IMR-90 (cell line): ENCODE data around the gene DOCK2. TPM values are rescaled to one million over a fixed set of nuclear protein-coding genes. Genes with fewer than 3 reads are reported as not detected.

Source experiments
- ATAC-seq: fragments of 200-7000 bp; cut with Tn5 transposase; 2 replicates; pipeline ENCODE4 v1.9.1; 2020; ENCODE audit warnings: low read depth, mild to moderate bottlenecking, moderate library complexity
- BruUV-seq: library from RNA; stranded (reverse); fragments of 400-500 nt; replicated peaks from 2 replicates; lab custom pipeline; 2021; lab: Mats Ljungman, UMichigan
- CTCF ChIA-PET: fragments of 300-600 bp; formaldehyde crosslinking; extraction: SDS; loops from one replicate; lab custom pipeline; 2021; ENCODE audit warnings: antibody characterized with exemption; lab: Yijun Ruan, JAX
- POLR2A ChIA-PET: fragments of 300-600 bp; sonication (Branson Sonifier 250); formaldehyde crosslinking; loops from one replicate; lab custom pipeline; 2022; ENCODE audit warnings: antibody characterized with exemption; ENCODE audit not compliant: unreplicated experiment; lab: Charles Lee
- DNase-seq: peaks from one replicate; pipeline ENCODE4 v3.0.0; 2013
- H2AFZ ChIP-seq: replicated peaks from 2 replicates; pipeline ENCODE3; 2013; ENCODE audit warnings: low read length, mild to moderate bottlenecking; ENCODE audit not compliant: poor library complexity
- H2AK5ac ChIP-seq: 2 replicates; pipeline ENCODE4 v1.6.1; 2013; ENCODE audit warnings: low read depth, low read length, inconsistent platforms
- H2AK9ac ChIP-seq: replicated peaks from 2 replicates; pipeline ENCODE3; 2013; ENCODE audit warnings: mild to moderate bottlenecking, low read depth, low read length, moderate library complexity; ENCODE audit not compliant: poor library complexity
- H2BK120ac ChIP-seq: 2 replicates; pipeline ENCODE4 v1.6.1; 2013; ENCODE audit warnings: low read depth, low read length, inconsistent platforms
- H2BK15ac ChIP-seq: 3 replicates; pipeline ENCODE4 v1.6.1; 2013; ENCODE audit warnings: low read depth, low read length, inconsistent platforms
- H2BK20ac ChIP-seq: 2 replicates; pipeline ENCODE4 v1.6.1; 2013; ENCODE audit warnings: low read depth, mild to moderate bottlenecking, inconsistent platforms, low read length, moderate library complexity
- H2BK5ac ChIP-seq: 2 replicates; pipeline ENCODE4 v1.6.1; 2013; ENCODE audit warnings: mild to moderate bottlenecking, low read depth, low read length, inconsistent platforms; ENCODE audit not compliant: poor library complexity, severe bottlenecking
- H3K14ac ChIP-seq: replicated peaks from 2 replicates; pipeline ENCODE4 v1.6.1; 2013; ENCODE audit warnings: low read depth, low read length, inconsistent platforms
- H3K18ac ChIP-seq: 2 replicates; pipeline ENCODE4 v1.6.1; 2013; ENCODE audit warnings: low read depth, low read length, control low read depth
- H3K23ac ChIP-seq: 2 replicates; pipeline ENCODE4 v1.6.1; 2013; ENCODE audit warnings: low read depth, low read length, inconsistent platforms
- H3K27ac ChIP-seq: 2 replicates; pipeline ENCODE4 v1.5.1; 2013; ENCODE audit warnings: mild to moderate bottlenecking, control low read depth, low read length; ENCODE audit not compliant: insufficient read depth
- H3K27me3 ChIP-seq: 2 replicates; pipeline ENCODE4 v1.6.1; 2013; ENCODE audit warnings: low read length; ENCODE audit not compliant: control insufficient read depth, insufficient read depth
- H3K36me3 ChIP-seq: 2 replicates; pipeline ENCODE4 v1.6.1; 2013; ENCODE audit warnings: low read length, mixed read lengths; ENCODE audit not compliant: control insufficient read depth, insufficient read depth
- H3K4ac ChIP-seq: 2 replicates; pipeline ENCODE4 v1.6.1; 2013; ENCODE audit warnings: low read depth, low read length, inconsistent platforms
- H3K4me1 ChIP-seq: 2 replicates; pipeline ENCODE4 v1.6.1; 2013; ENCODE audit warnings: low read length, mixed read lengths; ENCODE audit not compliant: control insufficient read depth, insufficient read depth
- H3K4me2 ChIP-seq: 2 replicates; pipeline ENCODE4 v1.6.1; 2013; ENCODE audit warnings: low read depth, mild to moderate bottlenecking, control low read depth, low read length, moderate library complexity
- H3K4me3 ChIP-seq: 2 replicates; pipeline ENCODE4 v1.5.1; 2013; ENCODE audit warnings: low read depth, mild to moderate bottlenecking, control low read depth, low read length, moderate library complexity; ENCODE audit not compliant: insufficient read depth
- H3K56ac ChIP-seq: 2 replicates; pipeline ENCODE4 v1.6.1; 2013; ENCODE audit warnings: low read length, inconsistent platforms; ENCODE audit not compliant: insufficient read depth; ENCODE audit errors: extremely low read depth
- H3K79me1 ChIP-seq, 2 experiments: 2 replicates each; pipeline ENCODE4 v1.6.1; 2013; ENCODE audit warnings: low read length in 2 of 2, inconsistent platforms in 1 of 2, low read depth in 1 of 2
- H3K9ac ChIP-seq: 2 replicates; pipeline ENCODE4 v1.6.1; 2013; ENCODE audit warnings: low read depth, low read length, control low read depth
- H3K9me1 ChIP-seq: 2 replicates; pipeline ENCODE4 v1.6.1; 2013; ENCODE audit warnings: low read length, inconsistent platforms; ENCODE audit not compliant: insufficient read depth
- H3K9me3 ChIP-seq: 2 replicates; pipeline ENCODE4 v1.6.1; 2013; ENCODE audit warnings: low read length; ENCODE audit not compliant: control insufficient read depth, insufficient read depth
- H4K20me1 ChIP-seq: 2 replicates; pipeline ENCODE4 v1.6.1; 2013; ENCODE audit warnings: low read length, inconsistent platforms; ENCODE audit not compliant: insufficient read depth
- H4K5ac ChIP-seq: 2 replicates; pipeline ENCODE4 v1.6.1; 2013; ENCODE audit warnings: mild to moderate bottlenecking, low read depth, low read length, control low read depth
- H4K8ac ChIP-seq, 2 experiments: 2 replicates each; pipeline ENCODE4 v1.6.1; 2013; ENCODE audit warnings: low read depth in 2 of 2, low read length in 2 of 2, control low read depth in 1 of 2, inconsistent platforms in 1 of 2
- H4K91ac ChIP-seq: 2 replicates; pipeline ENCODE4 v1.6.1; 2013; ENCODE audit warnings: low read depth, low read length, inconsistent platforms; ENCODE audit not compliant: insufficient read depth
- BHLHE40 ChIP-seq: fragments of 150-350 bp; IDR thresholded peaks from 2 replicates; pipeline ENCODE4 v1.6.1; 2016; ENCODE audit warnings: mild to moderate bottlenecking, low read depth, low read length
- CEBPB ChIP-seq: IDR thresholded peaks from 2 replicates; pipeline ENCODE4 v1.6.1; 2012; ENCODE audit warnings: low read depth, low read length, improper control_type of control experiment
- CHD1 ChIP-seq: IDR thresholded peaks from 2 replicates; pipeline ENCODE4 v1.6.1; 2012; ENCODE audit warnings: low read depth, low read length, improper control_type of control experiment
- CTCF ChIP-seq: conservative IDR thresholded peaks from 2 replicates; pipeline ENCODE4 v1.5.1; 2012; ENCODE audit warnings: mild to moderate bottlenecking, low read depth, low read length, improper control_type of control experiment
- ELK1 ChIP-seq: fragments of 150-350 bp; IDR thresholded peaks from 2 replicates; pipeline ENCODE4 v1.6.1; 2016; ENCODE audit warnings: low read depth, mild to moderate bottlenecking, low read length, moderate library complexity, borderline replicate concordance
- FOS ChIP-seq: fragments of 150-350 bp; IDR thresholded peaks from 2 replicates; pipeline ENCODE4 v1.6.1; 2016; ENCODE audit warnings: low read depth, low read length
- MAFK ChIP-seq: IDR thresholded peaks from 2 replicates; pipeline ENCODE4 v1.6.1; 2012; ENCODE audit warnings: low read depth, low read length, improper control_type of control experiment
- MAZ ChIP-seq: IDR thresholded peaks from 2 replicates; pipeline ENCODE4 v1.6.1; 2012; ENCODE audit warnings: low read depth, mild to moderate bottlenecking, low read length, improper control_type of control experiment, moderate library complexity, borderline replicate concordance
- MXI1 ChIP-seq: IDR thresholded peaks from 2 replicates; pipeline ENCODE4 v1.6.1; 2012; ENCODE audit warnings: low read depth, mild to moderate bottlenecking, low read length, moderate library complexity, borderline replicate concordance
- NFE2L2 ChIP-seq: fragments of 150-350 bp; IDR thresholded peaks from 2 replicates; pipeline ENCODE4 v1.6.1; 2016; ENCODE audit warnings: low read depth, mild to moderate bottlenecking, low read length
- POLR2A ChIP-seq: IDR thresholded peaks from 2 replicates; pipeline ENCODE4 v1.6.1; 2012; ENCODE audit warnings: mild to moderate bottlenecking, low read depth, low read length
- RAD21 ChIP-seq: IDR thresholded peaks from 2 replicates; pipeline ENCODE4 v1.6.1; 2012; ENCODE audit warnings: low read length, improper control_type of control experiment
- RCOR1 ChIP-seq: IDR thresholded peaks from 2 replicates; pipeline ENCODE4 v1.6.1; 2012; ENCODE audit warnings: mild to moderate bottlenecking, low read length, improper control_type of control experiment; ENCODE audit not compliant: insufficient replicate concordance
- RFX5 ChIP-seq: IDR thresholded peaks from 2 replicates; pipeline ENCODE4 v1.8.0; 2012; ENCODE audit warnings: low read depth, mild to moderate bottlenecking, low read length, moderate library complexity
- SMC3 ChIP-seq: fragments of 150-350 bp; IDR thresholded peaks from 2 replicates; pipeline ENCODE4 v1.6.1; 2016; ENCODE audit warnings: low read depth, mild to moderate bottlenecking, antibody characterized with exemption, low read length, moderate library complexity
- USF2 ChIP-seq: fragments of 150-350 bp; IDR thresholded peaks from 2 replicates; pipeline ENCODE4 v1.6.1; 2017; ENCODE audit warnings: mild to moderate bottlenecking, antibody characterized with exemption, low read length, low read depth
- dilution Hi-C: fragments of 300-500 bp; cut with HindIII; formaldehyde crosslinking; loops from one replicate; pipeline ENCODE4 v1.14.3; 2018; ENCODE audit warnings: low sequenced_read_pairs; ENCODE audit not compliant: unreplicated experiment
- in situ Hi-C: fragments of 300-500 bp; cut with MboI; formaldehyde crosslinking; loops from 3 replicates; pipeline ENCODE4 v1.14.3; 2019; ENCODE audit warnings: low sequenced_read_pairs, inconsistent platforms, mixed read lengths
- intact Hi-C: fragments of 100-400 bp; cut with micrococcal nuclease; formaldehyde crosslinking; loops from 2 replicates; pipeline ENCODE4 v1.10.0; 2022
- polyA plus RNA-seq, 3 experiments: library from polyadenylated mRNA; depleted of rRNA; stranded (reverse); fragments of >200 nt; gene quantifications; 2 replicates each; pipeline ENCODE4 v1.2.3, GENCODE V29; 2012; ENCODE audit warnings: low replicate concordance in 1 of 3
- total RNA-seq: library from RNA; depleted of rRNA; stranded (reverse); fragments of >200 nt; gene quantifications from 2 replicates; pipeline ENCODE4 v1.2.3, GENCODE V29; 2012

The DOCK2 gene
- total and polyA plus RNA-seq, 2 of the 4 experiments (the other 2 are of a cell fraction) = 0.72 to 3.0 TPM

GRCh38 chr5:169758886-169759285 is 121.8 kb downstream of the DOCK2 start:
- H3K27me3 ChIP-seq = no peaks in the 10 kb centered on the region
- DNase-seq = peak; percentile 18
- dilution Hi-C loops = no loop called here

More at GRCh38 chr5:169758886-169759285, 121.8 kb downstream of the DOCK2 start:
- Histone ChIP-seq H3K79me1 (no peaks in the 10 kb centered on the region), H2AK9ac (no peak overlapping the region), H2AFZ (no peak overlapping the region), H3K18ac (no peak overlapping the region), H4K91ac (no peak overlapping the region), H3K9me1 (peaks cover 9% of the 10 kb centered on the region), H2BK5ac (no peak overlapping the region), H3K4ac (no peak overlapping the region), H3K36me3 (no peaks in the 10 kb centered on the region), H3K9me3 (no peaks in the 10 kb centered on the region), H2BK120ac (no peak overlapping the region), H3K14ac (no peak overlapping the region), H4K5ac (no peak overlapping the region), H2BK20ac (no peak overlapping the region), H3K9ac (no peak overlapping the region), H3K4me2 (no peak overlapping the region), H2AK5ac (no peak overlapping the region), H3K4me3 (no peak overlapping the region), H3K56ac (no peak overlapping the region), H3K4me1 (peaks cover 9% of the 10 kb centered on the region), H3K27ac (no peak overlapping the region), H4K20me1 (no peaks in the 10 kb centered on the region), H4K8ac (no peak overlapping the region), H2BK15ac (no peak overlapping the region), H3K23ac (no peak overlapping the region)
- ATAC-seq = no peak
- TF ChIP-seq SMC3 (no peak), MAZ (no peak), FOS (no peak), RAD21 (no peak), RCOR1 (no peak), CHD1 (no peak), MAFK (no peak), BHLHE40 (no peak), ELK1 (no peak), MXI1 (no peak), NFE2L2 (no peak), POLR2A (no peak), CEBPB (no peak), CTCF (no peak), USF2 (no peak), RFX5 (no peak)
- ChIA-PET POLR2A (no interaction called here), CTCF (no interaction called here)
- intact Hi-C loops (no loop called here), in situ Hi-C loops (no loop called here)
- BruUV-seq = no TSS peak
